ENCODE data around the gene PIP5K1C.
A peak's percentile ranks its signal among the peaks of the same experiment; 100 is the strongest.

The PIP5K1C gene

GRCh38 chr19:3606174-3606689 is 94.0 kb downstream of the PIP5K1C start:
- Histone ChIP-seq H3K9ac (ENCODE audit: low read length in 5 of 5) (peak overlapping the region in 2 of 5 donors; percentile 69 to 79), H3K4me1 (ENCODE audit: control insufficient read depth in 5 of 5, insufficient read depth in 5 of 5, low read length in 5 of 5) (peaks cover 0 to 67% (median 44%) of the 10 kb centered on the region in 5 donors), H3K4me3 (ENCODE audit: low read depth in 1 of 5, low read length in 5 of 5) (peak overlapping the region in 4 of 5 donors; percentile 42 to 67 (median 60)), H3K9me3 (ENCODE audit: control insufficient read depth in 5 of 5, low read length in 5 of 5) (no peaks in the 10 kb centered on the region), H3K27me3 (ENCODE audit: control insufficient read depth in 5 of 5, insufficient read depth in 4 of 5, low read length in 5 of 5) (peaks cover 6 to 26% (median 15%) of the 10 kb centered on the region in 5 donors), H3K27ac (ENCODE audit: low read depth, low read length) (peak overlapping the region; percentile 72), H3K36me3 (ENCODE audit: control insufficient read depth in 5 of 5, insufficient read depth in 5 of 5, low read length in 5 of 5) (peaks cover 0 to 5% (median 4%) of the 10 kb centered on the region in 5 donors)

- no peak overlapping the region for H3K27ac ChIP-seq (ENCODE audit: low read depth, low read length)
- H3K36me3 ChIP-seq (ENCODE audit: control insufficient read depth in 5 of 5, insufficient read depth in 5 of 5, low read length in 5 of 5) = peaks cover 0 to under 1% (median 0%) of the 10 kb centered on the region in 5 donors
- H3K4me1 ChIP-seq (ENCODE audit: control insufficient read depth in 5 of 5, insufficient read depth in 5 of 5, low read length in 5 of 5) = peaks cover 0 to 67% (median 44%) of the 10 kb centered on the region in 5 donors
- peak overlapping the region in 1 of 5 donors; percentile 67 for H3K9ac ChIP-seq (ENCODE audit: low read length in 5 of 5)
- H3K4me3 ChIP-seq (ENCODE audit: low read depth in 1 of 5, low read length in 5 of 5) = peak overlapping the region; percentile 7 to 67 (median 56)
- no peaks in the 10 kb centered on the region for H3K9me3 ChIP-seq (ENCODE audit: control insufficient read depth in 5 of 5, low read length in 5 of 5)
- H3K27me3 ChIP-seq (ENCODE audit: control insufficient read depth in 5 of 5, insufficient read depth in 4 of 5, low read length in 5 of 5) = peaks cover 6 to 26% (median 15%) of the 10 kb centered on the region in 5 donors
These were observed 94.5 kb downstream of the PIP5K1C start for GRCh38 chr19:3605770-3606169.

GRCh38 chr19:3605361-3605760 is 94.9 kb downstream of the PIP5K1C start:
- Histone ChIP-seq H3K27me3 (ENCODE audit: control insufficient read depth in 5 of 5, insufficient read depth in 4 of 5, low read length in 5 of 5) (peaks cover 6 to 26% (median 15%) of the 10 kb centered on the region in 5 donors), H3K36me3 (ENCODE audit: control insufficient read depth in 5 of 5, insufficient read depth in 5 of 5, low read length in 5 of 5) (peaks cover 0 to 1% (median 0%) of the 10 kb centered on the region in 5 donors), H3K9ac (ENCODE audit: low read length in 5 of 5) (peak overlapping the region in 1 of 5 donors; percentile 67), H3K4me3 (ENCODE audit: low read depth in 1 of 5, low read length in 5 of 5) (peak overlapping the region in 4 of 5 donors; percentile 7 to 67 (median 60)), H3K4me1 (ENCODE audit: control insufficient read depth in 5 of 5, insufficient read depth in 5 of 5, low read length in 5 of 5) (peaks cover 0 to 65% (median 44%) of the 10 kb centered on the region in 5 donors), H3K9me3 (ENCODE audit: control insufficient read depth in 5 of 5, low read length in 5 of 5) (no peaks in the 10 kb centered on the region), H3K27ac (ENCODE audit: low read depth, low read length) (no peak overlapping the region)

- Histone ChIP-seq H3K27me3 (ENCODE audit: control insufficient read depth in 5 of 5, insufficient read depth in 4 of 5, low read length in 5 of 5) (peaks cover 6 to 26% (median 15%) of the 10 kb centered on the region in 5 donors), H3K4me1 (ENCODE audit: control insufficient read depth in 5 of 5, insufficient read depth in 5 of 5, low read length in 5 of 5) (peaks cover 0 to 61% (median 40%) of the 10 kb centered on the region in 5 donors), H3K4me3 (ENCODE audit: low read depth in 1 of 5, low read length in 5 of 5) (peak overlapping the region in 3 of 5 donors; percentile 33 to 67 (median 56)), H3K9me3 (ENCODE audit: control insufficient read depth in 5 of 5, low read length in 5 of 5) (no peaks in the 10 kb centered on the region), H3K27ac (ENCODE audit: low read depth, low read length) (no peak overlapping the region), H3K36me3 (ENCODE audit: control insufficient read depth in 5 of 5, insufficient read depth in 5 of 5, low read length in 5 of 5) (peaks cover 0 to 5% (median 0%) of the 10 kb centered on the region in 5 donors), H3K9ac (ENCODE audit: low read length in 5 of 5) (peak overlapping the region in 1 of 5 donors; percentile 4)
These were observed 95.3 kb downstream of the PIP5K1C start for GRCh38 chr19:3604987-3605343.

- peaks cover 0 to 57% (median 36%) of the 10 kb centered on the region in 5 donors for H3K4me1 ChIP-seq (ENCODE audit: control insufficient read depth in 5 of 5, insufficient read depth in 5 of 5, low read length in 5 of 5)
- no peaks in the 10 kb centered on the region for H3K9me3 ChIP-seq (ENCODE audit: control insufficient read depth in 5 of 5, low read length in 5 of 5)
- no peak overlapping the region for H3K27ac ChIP-seq (ENCODE audit: low read depth, low read length)
- H3K36me3 ChIP-seq (ENCODE audit: control insufficient read depth in 5 of 5, insufficient read depth in 5 of 5, low read length in 5 of 5) = peaks cover 0 to 9% (median 0%) of the 10 kb centered on the region in 5 donors
- peak overlapping the region in 2 of 5 donors; percentile 33 to 67 for H3K4me3 ChIP-seq (ENCODE audit: low read depth in 1 of 5, low read length in 5 of 5)
- H3K27me3 ChIP-seq (ENCODE audit: control insufficient read depth in 5 of 5, insufficient read depth in 4 of 5, low read length in 5 of 5) = peaks cover 6 to 26% (median 15%) of the 10 kb centered on the region in 5 donors
- no peak overlapping the region for H3K9ac ChIP-seq (ENCODE audit: low read length in 5 of 5)
These were observed 95.9 kb downstream of the PIP5K1C start for GRCh38 chr19:3604227-3604986.

- no peak overlapping the region for H3K27ac ChIP-seq (ENCODE audit: low read depth, low read length)
- no peaks in the 10 kb centered on the region for H3K9me3 ChIP-seq (ENCODE audit: control insufficient read depth in 5 of 5, low read length in 5 of 5)
- no peak overlapping the region for H3K9ac ChIP-seq (ENCODE audit: low read length in 5 of 5)
- H3K4me1 ChIP-seq (ENCODE audit: control insufficient read depth in 5 of 5, insufficient read depth in 5 of 5, low read length in 5 of 5) = peaks cover 0 to 47% (median 29%) of the 10 kb centered on the region in 5 donors
- H3K27me3 ChIP-seq (ENCODE audit: control insufficient read depth in 5 of 5, insufficient read depth in 4 of 5, low read length in 5 of 5) = peaks cover 6 to 26% (median 15%) of the 10 kb centered on the region in 5 donors
- H3K36me3 ChIP-seq (ENCODE audit: control insufficient read depth in 5 of 5, insufficient read depth in 5 of 5, low read length in 5 of 5) = peaks cover 0 to 9% (median 0%) of the 10 kb centered on the region in 5 donors
- no peak overlapping the region for H3K4me3 ChIP-seq (ENCODE audit: low read depth in 1 of 5, low read length in 5 of 5)
These were observed 97.0 kb downstream of the PIP5K1C start for GRCh38 chr19:3603121-3603811.

GRCh38 chr19:3601021-3601420 is 99.2 kb downstream of the PIP5K1C start:
- Histone ChIP-seq H3K27ac (ENCODE audit: low read depth, low read length) (no peak overlapping the region), H3K9me3 (ENCODE audit: control insufficient read depth in 5 of 5, low read length in 5 of 5) (no peaks in the 10 kb centered on the region), H3K9ac (ENCODE audit: low read length in 5 of 5) (no peak overlapping the region), H3K27me3 (ENCODE audit: control insufficient read depth in 5 of 5, insufficient read depth in 4 of 5, low read length in 5 of 5) (peaks cover 4 to 16% (median 13%) of the 10 kb centered on the region in 5 donors), H3K36me3 (ENCODE audit: control insufficient read depth in 5 of 5, insufficient read depth in 5 of 5, low read length in 5 of 5) (peaks cover 0 to 9% (median 0%) of the 10 kb centered on the region in 5 donors), H3K4me1 (ENCODE audit: control insufficient read depth in 5 of 5, insufficient read depth in 5 of 5, low read length in 5 of 5) (peaks cover 0 to 26% (median 6%) of the 10 kb centered on the region in 5 donors), H3K4me3 (ENCODE audit: low read depth in 1 of 5, low read length in 5 of 5) (no peak overlapping the region)

GRCh38 chr19:3599776-3600187 is 100.5 kb downstream of the PIP5K1C start:
- Histone ChIP-seq H3K9me3 (ENCODE audit: control insufficient read depth in 5 of 5, low read length in 5 of 5) (no peaks in the 10 kb centered on the region), H3K4me1 (ENCODE audit: control insufficient read depth in 5 of 5, insufficient read depth in 5 of 5, low read length in 5 of 5) (peaks cover 0 to 13% (median 0%) of the 10 kb centered on the region in 5 donors), H3K27ac (ENCODE audit: low read depth, low read length) (no peak overlapping the region), H3K36me3 (ENCODE audit: control insufficient read depth in 5 of 5, insufficient read depth in 5 of 5, low read length in 5 of 5) (peaks cover 0 to 9% (median 0%) of the 10 kb centered on the region in 5 donors), H3K9ac (ENCODE audit: low read length in 5 of 5) (no peak overlapping the region), H3K27me3 (ENCODE audit: control insufficient read depth in 5 of 5, insufficient read depth in 4 of 5, low read length in 5 of 5) (peaks cover 0 to 10% (median 3%) of the 10 kb centered on the region in 5 donors), H3K4me3 (ENCODE audit: low read depth in 1 of 5, low read length in 5 of 5) (no peak overlapping the region)

- H3K9ac ChIP-seq (ENCODE audit: low read length in 5 of 5) = no peak overlapping the region
- no peak overlapping the region for H3K4me3 ChIP-seq (ENCODE audit: low read depth in 1 of 5, low read length in 5 of 5)
- no peaks in the 10 kb centered on the region for H3K9me3 ChIP-seq (ENCODE audit: control insufficient read depth in 5 of 5, low read length in 5 of 5)
- H3K27ac ChIP-seq (ENCODE audit: low read depth, low read length) = no peak overlapping the region
- H3K27me3 ChIP-seq (ENCODE audit: control insufficient read depth in 5 of 5, insufficient read depth in 4 of 5, low read length in 5 of 5) = no peaks in the 10 kb centered on the region
- peaks cover 0 to 9% (median 0%) of the 10 kb centered on the region in 5 donors for H3K36me3 ChIP-seq (ENCODE audit: control insufficient read depth in 5 of 5, insufficient read depth in 5 of 5, low read length in 5 of 5)
- no peaks in the 10 kb centered on the region for H3K4me1 ChIP-seq (ENCODE audit: control insufficient read depth in 5 of 5, insufficient read depth in 5 of 5, low read length in 5 of 5)
These were observed 104.7 kb downstream of the PIP5K1C start for GRCh38 chr19:3595521-3596061.

Measured in subcutaneous abdominal adipose tissue (tissue), 5 donors.